ENCODE data around the gene DMXL1. TPM values are rescaled to one million over a fixed set of nuclear protein-coding genes. Genes with fewer than 3 reads are reported as not detected.

The DMXL1 gene
- polyA plus RNA-seq, 1 of the 3 experiments (the other 2 are of a cell fraction), result 6.6 TPM

- WGBS (ENCODE audit: low lambda C conversion rate), result 83% methylated on average over 2 of the region's 2 CpGs
- CTCF ChIA-PET, result interaction anchor here (1.6 kb wide), 1 partner anchor 186 kb away, joined by 5 read pairs; the partner anchor contains the start of gene DTWD2
Observed at GRCh38 chr5:119174578-119175163, 103.8 kb downstream of the DMXL1 start.

GRCh38 chr5:119176785-119177184 is 105.9 kb downstream of the DMXL1 start:
- 97% methylated on average over 3 of the region's 3 CpGs for WGBS (ENCODE audit: low lambda C conversion rate)
- no peaks in the 10 kb centered on the region for H4K20me1 ChIP-seq (ENCODE audit: insufficient read depth)
- no peaks in the 10 kb centered on the region for H3K79me2 ChIP-seq (ENCODE audit: insufficient read depth)
- no peak overlapping the region for H3K4me2 ChIP-seq
- no peaks in the 10 kb centered on the region for H3K9me3 ChIP-seq
- H3F3A ChIP-seq (replicated peaks; ENCODE audit: insufficient read depth), result peaks cover 2% of the 10 kb centered on the region
- POLR2A ChIA-PET, result no interaction called here
- no peaks in the 10 kb centered on the region for H3K27me3 ChIP-seq (ENCODE audit: insufficient read depth)
- H3K27ac ChIP-seq (ENCODE audit: low read depth in 2 of 2, low read length in 1 of 2), result no peak overlapping the region
- no peaks in the 10 kb centered on the region for H3K9me2 ChIP-seq
- no peak for TF ChIP-seq MXI1 (IDR thresholded peaks at IDR 0.05; ENCODE audit: low read depth, low read length)
- no peak for TF ChIP-seq EZH2phosphoT487 (IDR thresholded peaks at IDR 0.05; ENCODE audit: borderline replicate concordance, low read depth)
- no peak for TF ChIP-seq ELF1 (IDR thresholded peaks at IDR 0.05)
- TF ChIP-seq TAF1 (IDR thresholded peaks at IDR 0.05; ENCODE audit: borderline replicate concordance, low read depth, low read length), result no peak
- TF ChIP-seq GABPA (IDR thresholded peaks at IDR 0.05; ENCODE audit: low read depth), result no peak
- no peak for TF ChIP-seq RAD21 (IDR thresholded peaks at IDR 0.05; ENCODE audit: low read length)
- TF ChIP-seq PBX3 (IDR thresholded peaks at IDR 0.05), result no peak
- TF ChIP-seq CHD2 (IDR thresholded peaks at IDR 0.05; ENCODE audit: low read length, partially characterized antibody), result no peak
- no peak for TF ChIP-seq POLR2AphosphoS5 (IDR thresholded peaks at IDR 0.05; ENCODE audit: low read depth, low read length)
- TF ChIP-seq SMC3 (IDR thresholded peaks at IDR 0.05; ENCODE audit: low read depth, low read length), result no peak
- no peak for TF ChIP-seq FOXJ3 (CRISPR knock-in tag; IDR thresholded peaks at IDR 0.05)
- no peak for TF ChIP-seq MAX (IDR thresholded peaks at IDR 0.05; ENCODE audit: low read depth)
- TF ChIP-seq FOXM1 (IDR thresholded peaks at IDR 0.05; ENCODE audit: low read depth), result no peak
- TF ChIP-seq USF2 (IDR thresholded peaks at IDR 0.05; ENCODE audit: borderline replicate concordance, low read depth, low read length), result no peak
- CTCF ChIA-PET, result interaction anchor here (1.1 kb wide), 1 partner anchor 21 kb away, joined by 3 read pairs; no protein-coding TSS in a partner anchor
- peaks cover 5 to 15% of the 10 kb centered on the region in 2 experiments for H3K36me3 ChIP-seq (replicated peaks in 1 of 2; ENCODE audit: control insufficient read depth in 1 of 2, insufficient read depth in 2 of 2, low read length in 1 of 2)
- no peak overlapping the region for H2AFZ ChIP-seq (ENCODE audit: low read depth)
- H3K9ac ChIP-seq, result no peak overlapping the region
- DNase-seq, result no peak
- H3K4me3 ChIP-seq (ENCODE audit: low read depth in 2 of 2, low read length in 1 of 2), result no peak overlapping the region
- H3K4me1 ChIP-seq (ENCODE audit: control insufficient read depth in 1 of 2, insufficient read depth in 2 of 2, low read depth in 1 of 2, low read length in 1 of 2), result no peaks in the 10 kb centered on the region

More at GRCh38 chr5:119174578-119175163, 103.8 kb downstream of the DMXL1 start:
- Histone ChIP-seq H4K20me1 (ENCODE audit: insufficient read depth) (no peaks in the 10 kb centered on the region), H3K4me2 (no peak overlapping the region), H3K27me3 (ENCODE audit: insufficient read depth) (no peaks in the 10 kb centered on the region), H3K27ac (ENCODE audit: low read depth in 2 of 2, low read length in 1 of 2) (no peak overlapping the region), H3K9me2 (0 out of 2 replicates have a peak, but pooled peaks cover 3% of the 10 kb centered on the region), H3K4me3 (ENCODE audit: low read depth in 2 of 2, low read length in 1 of 2) (no peak overlapping the region), H3F3A (replicated peaks; ENCODE audit: insufficient read depth) (peaks cover 2% of the 10 kb centered on the region), H3K9ac (no peak overlapping the region), H3K36me3 (replicated peaks in 1 of 2; ENCODE audit: control insufficient read depth in 1 of 2, insufficient read depth in 2 of 2, low read length in 1 of 2) (peaks cover 10 to 19% of the 10 kb centered on the region in 2 experiments), H2AFZ (ENCODE audit: low read depth) (no peak overlapping the region), H3K4me1 (ENCODE audit: control insufficient read depth in 1 of 2, insufficient read depth in 2 of 2, low read depth in 1 of 2, low read length in 1 of 2) (no peaks in the 10 kb centered on the region), H3K9me3 (no peaks in the 10 kb centered on the region), H3K79me2 (ENCODE audit: insufficient read depth) (no peaks in the 10 kb centered on the region)
- POLR2A ChIA-PET, result no interaction called here
- no peak for DNase-seq
- TF ChIP-seq FOXJ3 (CRISPR knock-in tag; IDR thresholded peaks at IDR 0.05) (no peak), RFX5 (IDR thresholded peaks at IDR 0.05; ENCODE audit: low read length) (no peak), GABPA (IDR thresholded peaks at IDR 0.05; ENCODE audit: low read depth) (no peak), EZH2phosphoT487 (IDR thresholded peaks at IDR 0.05; ENCODE audit: borderline replicate concordance, low read depth) (no peak), MEF2A (IDR thresholded peaks at IDR 0.05; ENCODE audit: borderline replicate concordance, low read depth) (no peak), MAX (IDR thresholded peaks at IDR 0.05; ENCODE audit: low read depth) (no peak), JUND (IDR thresholded peaks at IDR 0.05) (no peak), RAD21 (IDR thresholded peaks at IDR 0.05; ENCODE audit: low read length) (no peak), NFIC (IDR thresholded peaks at IDR 0.05; ENCODE audit: borderline replicate concordance) (no peak)
